Thyroid gland (tissue), 4 donors: Measurements from ENCODE around the gene JMJD1C. TPM values are rescaled to one million over a fixed set of nuclear protein-coding genes. Genes with fewer than 3 reads are reported as not detected.
"Not testable (repeated sequence)": the region's sequence is repeated elsewhere in the genome, so short reads cannot be mapped to it uniquely, and the experiment has no call there.

ENCODE experiments used
- DNase-seq, 2 donors: peaks; one replicate each; pipeline ENCODE4 v3.0.0-alpha.2; 2019
- H3K27ac ChIP-seq, 3 donors: fragments of 200-600 bp; sonication (generic); 1 replicate in 2 of 3; 2 replicates in 1 of 3; pipeline ENCODE4 v1.5.1; 2016 to 2019; ENCODE audit warnings: mild to moderate bottlenecking in 1 of 3, moderate library complexity in 1 of 3
- H3K27me3 ChIP-seq: fragments of 200-600 bp; sonication (generic); one replicate; pipeline ENCODE4 v1.5.1; 2019
- H3K36me3 ChIP-seq, 2 donors: fragments of 200-600 bp; sonication (generic); one replicate each; pipeline ENCODE4 v1.5.1; 2016 to 2019
- H3K4me1 ChIP-seq, 2 donors: fragments of 200-600 bp; sonication (generic); one replicate each; pipeline ENCODE4 v1.5.1; 2017 to 2019
- H3K4me3 ChIP-seq, 3 donors: fragments of 200-600 bp; sonication (generic); replicated peaks in 1 of 3; 1 replicate in 2 of 3; 2 replicates in 1 of 3; pipeline ENCODE4 v1.5.1; 2016; ENCODE audit warnings: mild to moderate bottlenecking in 1 of 3
- H3K9me3 ChIP-seq: fragments of 200-600 bp; sonication (generic); one replicate; pipeline ENCODE4 v1.5.1; 2017
- POLR2A ChIP-seq, 2 donors: fragments of 450-650 bp; IDR thresholded peaks; one replicate each; pipeline ENCODE4 v1.6.1; 2017; ENCODE audit warnings: antibody characterized with exemption in 2 of 2, mild to moderate bottlenecking in 2 of 2, moderate library complexity in 1 of 2
- WGBS, 2 donors: methylation state at CpG; one replicate each; pipeline ENCODE4 v1.1.5; 2017; 5-methylcytosine and 5-hydroxymethylcytosine counted together
- intact Hi-C: fragments of 100-400 bp; cut with DNase I; formaldehyde crosslinking; loops from one replicate; pipeline ENCODE4 v1.15.1; 2023
- total RNA-seq, 4 donors: library from RNA; depleted of rRNA; stranded (reverse); fragments of >200 nt; gene quantifications; one replicate each; pipeline ENCODE4 v1.2.3, GENCODE V29; 2016
- TF ChIP-seq, protein P1 (sequence below), 6 experiments: fragments of 200-600 bp in 3 of 6; fragments of 450-650 bp in 3 of 6; sonication (generic) in 3 of 6; IDR thresholded peaks; one replicate each; pipeline ENCODE4 v1.5.1; 2016 to 2019; ENCODE audit warnings: antibody characterized with exemption in 6 of 6, mild to moderate bottlenecking in 2 of 6, inconsistent platforms in 1 of 6, moderate library complexity in 1 of 6

The JMJD1C gene
- total RNA-seq, 4 donors from 2014 or later: 120 to 168 (median 136) TPM

DNA sequence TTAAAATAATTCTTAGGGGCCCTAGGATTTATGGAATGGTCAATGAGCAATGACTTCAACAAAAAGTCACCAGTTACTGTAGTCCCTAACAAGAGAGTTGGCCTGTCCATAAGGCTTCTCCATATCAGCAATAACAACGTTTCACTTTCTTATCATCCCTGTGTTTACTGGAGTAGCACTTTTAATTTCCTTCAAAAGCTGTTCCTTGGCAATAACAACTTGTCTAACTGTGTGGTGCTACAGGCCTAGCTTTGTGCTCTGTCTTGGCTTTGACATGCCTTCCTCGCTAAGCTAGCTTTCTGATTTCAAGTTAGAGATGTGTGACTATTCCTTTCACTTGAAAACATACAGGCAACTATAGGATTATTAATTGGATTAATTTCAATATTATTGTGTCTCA lies 81.1 kb downstream of the JMJD1C start:
- Histone ChIP-seq H3K27ac (no peak overlapping the region), H3K36me3 (no peaks in the 10 kb centered on the region), H3K27me3 (no peaks in the 10 kb centered on the region), H3K4me3 (no peak overlapping the region), H3K9me3 (no peaks in the 10 kb centered on the region), H3K4me1 (peaks cover 4 to 8% of the 10 kb centered on the region in 2 donors)
- no peak for TF ChIP-seq POLR2A (IDR thresholded peaks at IDR 0.05)
- TF ChIP-seq, protein P1, sequence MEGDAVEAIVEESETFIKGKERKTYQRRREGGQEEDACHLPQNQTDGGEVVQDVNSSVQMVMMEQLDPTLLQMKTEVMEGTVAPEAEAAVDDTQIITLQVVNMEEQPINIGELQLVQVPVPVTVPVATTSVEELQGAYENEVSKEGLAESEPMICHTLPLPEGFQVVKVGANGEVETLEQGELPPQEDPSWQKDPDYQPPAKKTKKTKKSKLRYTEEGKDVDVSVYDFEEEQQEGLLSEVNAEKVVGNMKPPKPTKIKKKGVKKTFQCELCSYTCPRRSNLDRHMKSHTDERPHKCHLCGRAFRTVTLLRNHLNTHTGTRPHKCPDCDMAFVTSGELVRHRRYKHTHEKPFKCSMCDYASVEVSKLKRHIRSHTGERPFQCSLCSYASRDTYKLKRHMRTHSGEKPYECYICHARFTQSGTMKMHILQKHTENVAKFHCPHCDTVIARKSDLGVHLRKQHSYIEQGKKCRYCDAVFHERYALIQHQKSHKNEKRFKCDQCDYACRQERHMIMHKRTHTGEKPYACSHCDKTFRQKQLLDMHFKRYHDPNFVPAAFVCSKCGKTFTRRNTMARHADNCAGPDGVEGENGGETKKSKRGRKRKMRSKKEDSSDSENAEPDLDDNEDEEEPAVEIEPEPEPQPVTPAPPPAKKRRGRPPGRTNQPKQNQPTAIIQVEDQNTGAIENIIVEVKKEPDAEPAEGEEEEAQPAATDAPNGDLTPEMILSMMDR (IDR thresholded peaks at IDR 0.05): no peak
- DNase-seq: no peak
- intact Hi-C loops: no loop called here
- WGBS, 2 donors: 67 to 69% methylated on average over 2 of the region's 2 CpGs

DNA sequence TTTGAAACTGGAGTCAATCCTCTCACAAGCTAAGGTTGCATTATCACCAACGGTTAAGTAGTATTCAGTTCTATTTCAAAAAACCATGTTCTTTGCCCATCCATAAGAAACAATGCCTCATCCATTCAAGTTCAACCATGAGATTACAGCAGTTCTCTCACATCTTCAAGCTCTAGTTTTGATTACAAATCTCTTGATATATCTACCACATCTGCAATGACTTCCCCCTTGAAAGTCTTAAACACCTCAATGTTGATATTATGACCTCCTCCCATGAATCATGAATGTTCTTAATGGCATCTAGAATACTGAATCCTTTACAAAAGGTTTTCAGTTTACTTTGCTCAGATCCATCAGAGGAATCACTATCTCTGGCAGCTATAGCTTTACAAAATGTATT lies 81.8 kb downstream of the JMJD1C start:
- H3K36me3 ChIP-seq: no peaks in the 10 kb centered on the region
- H3K4me3 ChIP-seq: no peak overlapping the region
- DNase-seq: no peak
- H3K4me1 ChIP-seq: peaks cover 4 to 12% of the 10 kb centered on the region in 2 donors
- WGBS, 2 donors: 86 to 92% methylated on average over 1 of the region's 1 CpG
- no peaks in the 10 kb centered on the region for H3K9me3 ChIP-seq
- TF ChIP-seq, protein P1 (IDR thresholded peaks at IDR 0.05): no peak
- no peak for TF ChIP-seq POLR2A (IDR thresholded peaks at IDR 0.05)
- no peaks in the 10 kb centered on the region for H3K27me3 ChIP-seq
- intact Hi-C loops: no loop called here
- no peak overlapping the region for H3K27ac ChIP-seq

DNA sequence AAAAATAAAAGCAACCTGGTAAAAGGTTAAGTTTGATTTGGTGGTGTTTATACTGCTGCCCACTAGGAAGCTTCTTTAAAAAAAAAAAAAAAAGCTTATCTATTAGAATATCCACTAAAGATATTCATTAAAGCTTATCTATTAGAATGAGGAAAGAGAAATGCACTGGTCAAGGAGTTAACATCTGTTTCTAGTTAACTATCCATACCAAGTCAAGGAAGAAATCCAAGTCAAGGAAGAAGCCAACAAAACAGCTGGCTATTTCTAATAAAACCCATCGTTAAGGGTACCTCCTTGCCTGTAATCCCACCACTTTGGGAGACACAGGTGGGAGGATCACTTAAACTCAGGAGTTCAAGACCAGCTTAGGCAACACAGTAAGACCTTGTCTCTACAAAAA lies 82.6 kb downstream of the JMJD1C start:
- H3K36me3 ChIP-seq: no peaks in the 10 kb centered on the region
- H3K4me3 ChIP-seq: no peak overlapping the region
- H3K9me3 ChIP-seq: no peaks in the 10 kb centered on the region
- intact Hi-C loops: no loop called here
- no peak overlapping the region for H3K27ac ChIP-seq
- TF ChIP-seq, protein P1 (IDR thresholded peaks at IDR 0.05): no peak
- no peak for TF ChIP-seq POLR2A (IDR thresholded peaks at IDR 0.05)
- WGBS, 2 donors: 78 to 79% methylated on average over 1 of the region's 1 CpG
- no peaks in the 10 kb centered on the region for H3K27me3 ChIP-seq
- DNase-seq: no peak
- H3K4me1 ChIP-seq: peaks cover 4 to 13% of the 10 kb centered on the region in 2 donors

DNA sequence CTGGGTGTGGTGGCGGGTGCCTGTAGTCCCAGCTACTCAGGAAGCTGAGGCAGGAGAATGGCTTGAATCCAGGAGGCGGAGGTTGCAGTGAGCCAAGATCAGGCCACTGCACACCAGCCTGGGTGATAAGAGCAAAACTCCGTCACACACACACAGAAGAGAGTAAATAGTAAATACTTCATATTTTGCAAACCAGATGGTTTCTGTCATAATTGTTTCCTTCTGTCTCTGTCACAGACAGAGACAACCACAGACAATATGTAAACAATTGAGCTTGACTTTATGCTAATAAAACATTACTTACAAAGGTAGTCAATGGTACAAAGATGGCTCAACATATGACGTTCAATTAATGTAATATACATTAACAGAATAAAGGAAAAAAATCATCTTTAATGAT lies 83.7 kb downstream of the JMJD1C start:
- H3K4me1 ChIP-seq: peaks cover 4 to 13% of the 10 kb centered on the region in 2 donors
- H3K9me3 ChIP-seq: no peaks in the 10 kb centered on the region
- TF ChIP-seq, protein P1 (IDR thresholded peaks at IDR 0.05): no peak
- H3K27me3 ChIP-seq: no peaks in the 10 kb centered on the region
- whole genome bisulfite sequencing, 2 donors: 92 to 94% methylated on average over 4 of the region's 4 CpGs
- DNase-seq: no peak
- H3K27ac ChIP-seq: no peak overlapping the region
- intact Hi-C loops: no loop called here
- H3K36me3 ChIP-seq: no peaks in the 10 kb centered on the region
- no peak overlapping the region for H3K4me3 ChIP-seq

DNA sequence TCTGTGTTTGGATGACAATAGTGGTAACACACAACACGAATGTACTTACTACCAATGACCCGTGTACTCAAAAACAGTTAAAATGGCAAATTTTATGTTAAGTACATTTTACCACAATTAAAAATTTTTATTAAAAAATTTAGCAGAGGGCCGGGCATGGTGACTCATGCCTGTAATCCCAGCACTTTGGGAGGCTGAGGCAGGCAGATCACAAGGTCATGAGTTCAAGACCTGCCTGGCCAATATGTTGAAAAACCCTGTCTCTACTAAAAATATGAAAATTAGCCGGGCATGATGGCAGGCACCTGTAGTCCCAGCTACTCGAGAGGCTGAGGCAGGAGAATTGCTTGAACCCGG lies 88.5 kb downstream of the JMJD1C start:
- intact Hi-C loops, H3K9me3 ChIP-seq, DNase-seq, H3K4me1 ChIP-seq, H3K27me3 ChIP-seq, H3K36me3 ChIP-seq, H3K27ac ChIP-seq, H3K4me3 ChIP-seq: not testable (repeated sequence)
- 87 to 98% methylated on average over 6 of the region's 6 CpGs for WGBS, 2 donors
